GM23248 (cell line): ENCODE data around the gene SLCO1B1. TPM values are rescaled to one million over a fixed set of nuclear protein-coding genes. Genes with fewer than 3 reads are reported as not detected.

Source experiments
- DNase-seq: peaks from one replicate; pipeline ENCODE4 v3.0.0-alpha.2; 2015
- H2AFZ ChIP-seq: fragments of 200-600 bp; sonication (generic); 2 replicates; pipeline ENCODE4 v1.6.1; 2016; ENCODE audit warnings: antibody characterized with exemption
- H3F3A ChIP-seq: fragments of 200-600 bp; sonication (generic); 2 replicates; pipeline ENCODE4 v1.6.1; 2016; ENCODE audit warnings: mild to moderate bottlenecking, antibody characterized with exemption, mixed run types; ENCODE audit not compliant: insufficient read depth
- H3K27ac ChIP-seq: fragments of 200-600 bp; sonication (generic); 2 replicates; pipeline ENCODE4 v1.5.1; 2016; ENCODE audit warnings: mild to moderate bottlenecking
- H3K27me3 ChIP-seq: fragments of 200-600 bp; sonication (generic); replicated peaks from 2 replicates; pipeline ENCODE4 v1.6.1; 2016; ENCODE audit warnings: mild to moderate bottlenecking; ENCODE audit not compliant: insufficient read depth
- H3K36me3 ChIP-seq: fragments of 200-600 bp; sonication (generic); 2 replicates; pipeline ENCODE4 v1.6.1; 2016; ENCODE audit warnings: low read depth, mild to moderate bottlenecking
- H3K4me1 ChIP-seq: fragments of 200-600 bp; sonication (generic); 2 replicates; pipeline ENCODE4 v1.6.1; 2016; ENCODE audit warnings: mild to moderate bottlenecking; ENCODE audit not compliant: insufficient read depth
- H3K4me2 ChIP-seq: fragments of 200-600 bp; sonication (generic); one replicate; pipeline ENCODE4 v1.6.1; 2016; ENCODE audit warnings: mild to moderate bottlenecking; ENCODE audit not compliant: unreplicated experiment
- H3K4me3 ChIP-seq: fragments of 200-600 bp; sonication (generic); 2 replicates; pipeline ENCODE4 v1.5.1; 2016; ENCODE audit warnings: mild to moderate bottlenecking
- H3K79me2 ChIP-seq: fragments of 200-600 bp; sonication (generic); 2 replicates; pipeline ENCODE4 v1.6.1; 2016; ENCODE audit warnings: mild to moderate bottlenecking; ENCODE audit not compliant: insufficient read depth
- H3K9ac ChIP-seq: fragments of 200-600 bp; sonication (generic); 2 replicates; pipeline ENCODE4 v1.6.1; 2016; ENCODE audit warnings: mild to moderate bottlenecking
- H3K9me2 ChIP-seq: fragments of 200-600 bp; sonication (generic); 2 replicates; pipeline ENCODE4 v1.6.1; 2016; ENCODE audit warnings: mixed run types, mild to moderate bottlenecking, moderate library complexity; ENCODE audit not compliant: insufficient read depth
- H3K9me3 ChIP-seq: fragments of 200-600 bp; sonication (generic); one replicate; pipeline ENCODE4 v1.6.1; 2017; ENCODE audit warnings: low read depth
- H4K20me1 ChIP-seq: fragments of 200-600 bp; sonication (generic); 2 replicates; pipeline ENCODE4 v1.6.0; 2016; ENCODE audit not compliant: insufficient read depth
- EZH2 ChIP-seq: fragments of 200-600 bp; sonication (generic); IDR thresholded peaks from 2 replicates; pipeline ENCODE4 v1.6.1; 2018; ENCODE audit warnings: antibody characterized with exemption, mild to moderate bottlenecking; ENCODE audit not compliant: insufficient read depth, poor library complexity, severe bottlenecking
- EZH2phosphoT487 ChIP-seq: fragments of 200-600 bp; sonication (generic); IDR thresholded peaks from 2 replicates; pipeline ENCODE4 v1.6.1; 2018; ENCODE audit warnings: antibody characterized with exemption, moderate library complexity, mild to moderate bottlenecking, low read depth; ENCODE audit not compliant: insufficient read depth
- WGBS, 2 experiments: methylation state at CpG; one replicate each; pipeline ENCODE4 v1.1.6; 2015 to 2017; ENCODE audit warnings: low lambda C conversion rate in 2 of 2, low coverage in 1 of 2; ENCODE audit errors: missing lambda C conversion rate in 2 of 2; 5-methylcytosine and 5-hydroxymethylcytosine counted together
- in situ Hi-C: fragments of 300-500 bp; cut with MboI; formaldehyde crosslinking; loops from 2 replicates; pipeline ENCODE4 v1.15.0; 2020
- polyA plus RNA-seq: library from polyadenylated mRNA; unstranded; fragments of >200 nt; fragmentation: Nextera tagmentation; extraction: Ambion mirVana; gene quantifications from 2 replicates; pipeline ENCODE4 v1.2.1, GENCODE V29; 2016
- total RNA-seq: library from RNA; depleted of rRNA; stranded (reverse); fragments of >200 nt; shearing (Covaris generic); gene quantifications from 2 replicates; pipeline ENCODE4 v1.2.3, GENCODE V29; 2014

The SLCO1B1 gene
- total and polyA plus RNA-seq, 2 experiments from 2014 or later = not detected

DNA sequence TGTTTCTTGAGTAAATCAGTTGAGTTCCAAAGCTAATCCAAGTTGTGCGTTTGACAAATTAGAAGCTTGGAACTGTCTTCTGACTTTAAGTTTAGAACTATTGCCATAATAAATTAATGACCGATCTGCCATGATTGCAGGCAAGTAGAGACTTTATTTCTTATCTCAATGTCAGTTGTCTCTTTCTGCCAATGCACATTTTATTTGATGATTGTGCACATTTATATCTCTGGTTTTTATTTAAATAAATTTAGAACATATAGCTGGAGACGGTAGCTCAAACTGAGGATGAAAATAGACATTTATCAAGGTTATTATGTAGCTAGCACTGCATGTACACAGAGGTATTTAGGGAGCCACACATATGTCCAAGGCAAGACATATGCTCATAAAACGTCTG lies 34.1 kb downstream of the SLCO1B1 start:
- no peak overlapping the region for H3K9ac ChIP-seq

DNA sequence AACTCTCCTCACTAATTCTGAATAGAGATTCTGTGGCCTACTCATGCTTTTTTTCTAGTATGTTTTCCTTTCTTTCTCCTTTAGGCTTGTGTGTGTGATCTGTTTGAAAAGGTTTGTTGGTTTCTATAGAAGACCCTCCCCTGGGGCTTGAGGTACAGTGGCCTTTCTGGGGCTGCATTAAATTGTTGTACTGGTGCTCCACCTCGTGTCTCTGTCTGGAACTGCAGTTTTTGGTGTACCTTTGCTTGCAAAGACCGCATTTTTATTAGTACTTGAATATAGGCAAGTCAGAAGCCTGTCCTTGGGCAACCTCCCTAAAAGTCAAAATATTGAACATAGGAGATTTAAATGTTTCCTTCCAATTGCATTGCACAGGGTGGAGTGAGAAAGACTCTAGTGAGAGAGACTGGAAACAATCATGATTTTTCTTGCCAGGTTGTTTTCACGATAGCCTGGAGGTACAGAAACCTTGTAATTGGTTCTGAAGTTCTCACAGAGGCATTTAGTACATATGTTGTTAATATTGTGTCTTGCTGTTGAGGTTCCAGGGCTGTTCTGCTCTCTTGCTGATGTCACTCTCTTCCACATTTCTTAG lies 39.0 kb downstream of the SLCO1B1 start:
- Histone ChIP-seq H3K9me2 (no peaks in the 10 kb centered on the region), H2AFZ (no peak overlapping the region), H3K79me2 (no peaks in the 10 kb centered on the region), H3K9ac (no peak overlapping the region), H3F3A (no peaks in the 10 kb centered on the region), H3K36me3 (no peaks in the 10 kb centered on the region), H3K4me2 (no peak overlapping the region), H3K4me3 (no peak overlapping the region), H3K4me1 (no peaks in the 10 kb centered on the region), H4K20me1 (no peaks in the 10 kb centered on the region), H3K9me3 (no peaks in the 10 kb centered on the region), H3K27ac (no peak overlapping the region), H3K27me3 (no peaks in the 10 kb centered on the region)
- peak; percentile 42 for DNase-seq
- TF ChIP-seq EZH2phosphoT487 = no peak
- in situ Hi-C loops = no loop called here
- 19% methylated on average over 3 of the region's 3 CpGs for WGBS, 2 experiments

More for the DNA sequence above, 34.1 kb downstream of the SLCO1B1 start:
- H3K4me2 ChIP-seq = no peak overlapping the region
- H3K4me1 ChIP-seq = no peaks in the 10 kb centered on the region
- H3K4me3 ChIP-seq = no peak overlapping the region
- TF ChIP-seq EZH2phosphoT487 (no peak), EZH2 (no peak)
- 19 to 21% methylated on average over 4 of the region's 4 CpGs for WGBS, 2 experiments
- no peaks in the 10 kb centered on the region for H3K79me2 ChIP-seq
- no peak overlapping the region for H3K27ac ChIP-seq
- no peak overlapping the region for H2AFZ ChIP-seq
- no peaks in the 10 kb centered on the region for H3F3A ChIP-seq
- DNase-seq = no peak
- in situ Hi-C loops = no loop called here
- no peaks in the 10 kb centered on the region for H3K36me3 ChIP-seq
- no peaks in the 10 kb centered on the region for H3K9me2 ChIP-seq
- no peaks in the 10 kb centered on the region for H3K27me3 ChIP-seq
- H4K20me1 ChIP-seq = no peaks in the 10 kb centered on the region
- no peaks in the 10 kb centered on the region for H3K9me3 ChIP-seq

DNA sequence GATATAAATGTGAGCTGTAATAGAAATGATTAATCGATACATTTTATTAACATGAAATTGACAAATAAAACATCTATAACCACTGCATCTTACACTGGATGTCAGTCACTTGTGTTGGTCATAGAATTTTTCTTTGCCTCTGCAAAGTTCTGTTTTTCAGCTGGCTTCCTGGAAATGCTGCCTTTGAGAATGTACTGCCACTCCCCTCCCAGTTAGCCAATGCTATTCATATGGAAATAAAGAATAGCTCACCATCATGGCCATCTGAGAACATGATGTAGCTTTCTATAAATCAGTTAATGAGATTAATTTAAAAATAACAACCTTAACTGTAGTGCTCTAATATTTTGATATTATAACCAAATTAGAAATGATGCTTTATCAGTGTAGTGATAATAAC lies 41.1 kb downstream of the SLCO1B1 start:
- Histone ChIP-seq H3K9ac (no peak overlapping the region), H3K27ac (no peak overlapping the region), H3K9me2 (no peaks in the 10 kb centered on the region), H3K36me3 (no peaks in the 10 kb centered on the region), H3K4me3 (no peak overlapping the region), H4K20me1 (no peaks in the 10 kb centered on the region), H3K4me2 (no peak overlapping the region), H3K27me3 (no peaks in the 10 kb centered on the region), H2AFZ (no peak overlapping the region), H3K79me2 (no peaks in the 10 kb centered on the region), H3F3A (no peaks in the 10 kb centered on the region), H3K9me3 (no peaks in the 10 kb centered on the region), H3K4me1 (no peaks in the 10 kb centered on the region)
- TF ChIP-seq EZH2 (no peak), EZH2phosphoT487 (no peak)
- in situ Hi-C loops = no loop called here
- DNase-seq = no peak
- WGBS, 2 experiments = 59 to 66% methylated on average over 1 of the region's 1 CpG

DNA sequence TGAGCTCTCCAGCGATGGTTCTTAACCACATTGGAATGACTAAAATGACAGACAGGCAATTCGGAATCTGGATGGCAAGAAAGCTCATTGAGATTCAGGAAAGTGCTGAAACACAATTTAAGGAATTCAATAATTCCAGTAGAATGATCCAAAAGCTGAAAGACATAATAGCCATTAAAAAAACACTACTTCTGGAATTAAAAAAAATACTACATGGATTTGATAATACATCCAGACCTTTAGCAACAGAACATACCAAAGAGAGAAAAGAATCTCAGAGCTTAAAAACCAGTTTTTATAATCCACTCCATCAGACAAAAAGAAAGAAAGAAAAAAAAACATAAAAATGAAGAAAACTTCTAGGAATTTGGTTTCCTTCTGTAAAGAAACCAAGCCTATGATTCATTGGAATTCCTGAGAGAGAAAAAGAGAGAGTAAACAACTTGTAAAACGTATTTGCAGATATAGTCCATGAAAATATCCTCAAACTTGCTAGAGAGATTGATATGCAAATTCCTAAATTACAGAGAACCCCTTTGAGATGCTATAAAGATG lies 52.8 kb downstream of the SLCO1B1 start:
- Histone ChIP-seq H3K4me2 (no peak overlapping the region), H3K27ac (no peak overlapping the region), H4K20me1 (no peaks in the 10 kb centered on the region), H3K36me3 (no peaks in the 10 kb centered on the region), H3K4me3 (no peak overlapping the region), H3K79me2 (no peaks in the 10 kb centered on the region), H3K27me3 (no peaks in the 10 kb centered on the region), H3K4me1 (no peaks in the 10 kb centered on the region), H2AFZ (no peak overlapping the region), H3K9me2 (no peaks in the 10 kb centered on the region), H3K9ac (no peak overlapping the region), H3F3A (no peaks in the 10 kb centered on the region), H3K9me3 (no peaks in the 10 kb centered on the region)
- WGBS, 2 experiments = 6 to 8% methylated on average over 3 of the region's 3 CpGs
- peak; percentile 1 for DNase-seq
- in situ Hi-C loops = no loop called here
- TF ChIP-seq EZH2 = no peak
- no peak for TF ChIP-seq EZH2phosphoT487
